Effector memory CD8-positive, alpha-beta T cell (primary cell): ENCODE results near the gene TNP2.

Source experiments
- ATAC-seq: fragments of 150-1000 bp; cut with Tn5 transposase; replicated peaks from 2 replicates; pipeline ENCODE4 v1.10.0; 2021; ENCODE audit warnings: mild to moderate bottlenecking, moderate library complexity
- DNase-seq, 3 experiments: peaks; one replicate each; pipeline ENCODE4 v3.0.0; 2021
- H3K27ac Mint-ChIP-seq, 2 donors: one replicate each; pipeline ENCODE4 v1.8.0; 2022; ENCODE audit warnings: mild to moderate bottlenecking in 2 of 2, mixed read lengths in 2 of 2, moderate library complexity in 2 of 2
- H3K27me3 Mint-ChIP-seq, 2 donors: one replicate each; pipeline ENCODE4 v1.8.0; 2022; ENCODE audit warnings: mixed read lengths in 2 of 2
- H3K36me3 Mint-ChIP-seq: one replicate; pipeline ENCODE4 v1.8.0; 2022; ENCODE audit warnings: mild to moderate bottlenecking, moderate library complexity, mixed read lengths; ENCODE audit not compliant: insufficient read depth
- H3K4me1 Mint-ChIP-seq, 2 donors: one replicate each; pipeline ENCODE4 v1.8.0; 2022; ENCODE audit warnings: low read depth in 2 of 2, mixed read lengths in 2 of 2
- H3K4me3 Mint-ChIP-seq, 2 donors: one replicate each; pipeline ENCODE4 v1.8.0; 2022; ENCODE audit warnings: mild to moderate bottlenecking in 2 of 2, mixed read lengths in 2 of 2, moderate library complexity in 2 of 2
- H3K9me3 Mint-ChIP-seq, 2 donors: one replicate each; pipeline ENCODE4 v1.8.0; 2022; ENCODE audit warnings: mixed read lengths in 2 of 2

The TNP2 gene

DNA sequence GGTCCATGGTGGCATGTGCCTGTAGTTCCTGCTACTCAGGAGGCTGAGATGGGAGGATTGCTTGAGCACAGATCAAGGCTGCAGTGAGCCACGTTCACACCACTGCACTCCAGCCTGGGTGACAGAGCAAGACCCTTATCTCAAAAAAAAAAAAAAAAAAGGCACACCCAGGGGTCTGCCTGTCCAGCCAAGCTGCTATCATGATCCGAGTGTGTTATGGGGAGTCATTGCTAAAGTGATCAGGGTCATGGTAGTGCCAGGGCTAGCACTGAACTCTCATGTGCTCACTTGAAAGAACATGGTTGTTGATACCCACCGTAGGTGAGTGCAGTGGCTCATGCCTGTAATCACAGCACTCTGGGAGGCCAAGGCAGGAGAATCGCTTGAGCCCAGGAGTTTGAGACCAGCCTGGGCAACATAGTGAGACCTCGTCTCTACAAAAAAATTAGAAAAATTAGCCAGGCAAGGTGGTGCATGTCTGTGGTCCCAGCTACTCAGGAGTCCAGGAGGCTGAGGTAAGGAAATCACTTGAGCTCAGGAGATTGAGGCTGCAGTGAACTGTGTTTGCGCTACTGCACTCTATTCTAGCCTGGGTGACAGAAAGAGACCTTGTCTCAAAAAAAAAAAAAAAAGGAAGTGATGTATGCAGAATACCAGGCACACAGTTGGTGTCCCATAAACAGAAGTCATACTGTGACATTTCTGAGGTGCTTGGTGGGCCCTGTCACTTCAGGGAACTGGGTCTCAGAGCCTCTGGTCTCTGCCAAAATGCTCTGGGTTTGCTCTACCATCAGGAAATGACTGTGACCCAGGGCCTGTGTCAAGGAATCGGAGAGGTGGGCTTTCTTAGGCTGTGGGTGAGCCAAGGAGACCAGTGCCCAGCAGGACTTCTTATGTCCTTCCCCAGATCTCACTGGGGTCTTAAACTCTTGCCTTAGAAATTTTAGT lies 9.8 kb upstream of the TNP2 start:
- no peak for DNase-seq
- Mint-ChIP-seq H3K4me1 (peaks cover 0 to 2% of the 10 kb centered on the region in 2 donors), H3K27me3 (peaks cover 10 to 69% of the 10 kb centered on the region in 2 donors), H3K27ac (no peak overlapping the region), H3K9me3 (no peaks in the 10 kb centered on the region), H3K36me3 (no peaks in the 10 kb centered on the region), H3K4me3 (no peak overlapping the region)
- ATAC-seq = no peak

DNA sequence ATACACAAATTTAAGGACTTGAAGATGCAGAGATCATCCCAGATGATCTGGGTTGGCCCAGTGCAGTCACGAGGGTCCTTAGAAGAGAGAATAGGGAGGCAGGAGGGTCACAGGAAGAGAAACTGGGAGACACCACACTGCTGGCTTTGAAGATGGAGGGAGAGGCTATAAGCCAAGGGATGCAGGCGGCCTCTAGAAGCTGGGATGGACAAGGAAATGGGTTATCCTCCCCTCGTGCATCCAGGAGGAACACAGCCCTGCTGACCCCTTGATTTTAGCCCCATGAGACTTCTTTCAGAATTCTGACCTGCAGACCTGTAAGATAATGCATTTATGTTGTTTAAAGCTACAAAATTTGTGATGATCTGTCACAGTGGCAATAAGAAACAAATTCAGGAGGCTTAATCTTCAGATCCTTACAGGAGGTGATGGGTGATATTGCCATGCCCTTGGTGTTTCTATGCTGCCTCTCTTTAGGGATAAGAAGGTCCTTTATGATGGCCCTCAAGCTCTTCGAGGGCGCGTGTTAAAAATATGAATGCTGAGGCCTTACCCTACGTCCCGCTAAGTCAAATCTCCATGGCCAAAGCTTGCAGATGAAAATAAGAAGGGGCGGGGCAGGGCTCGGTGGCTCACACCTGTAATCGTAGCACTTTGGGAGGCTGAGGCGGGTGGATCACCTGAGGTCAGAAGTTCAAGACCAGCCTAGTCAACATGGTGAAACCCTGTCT lies 8.6 kb upstream of the TNP2 start:
- ATAC-seq (no peak), DNase-seq (no peak)
- no peaks in the 10 kb centered on the region for H3K36me3 Mint-ChIP-seq
- peaks cover 6 to 59% of the 10 kb centered on the region in 2 donors for H3K27me3 Mint-ChIP-seq
- H3K9me3 Mint-ChIP-seq = no peaks in the 10 kb centered on the region
- H3K4me1 Mint-ChIP-seq = peaks cover 0 to 2% of the 10 kb centered on the region in 2 donors
- H3K4me3 Mint-ChIP-seq = no peak overlapping the region
- no peak overlapping the region for H3K27ac Mint-ChIP-seq

DNA sequence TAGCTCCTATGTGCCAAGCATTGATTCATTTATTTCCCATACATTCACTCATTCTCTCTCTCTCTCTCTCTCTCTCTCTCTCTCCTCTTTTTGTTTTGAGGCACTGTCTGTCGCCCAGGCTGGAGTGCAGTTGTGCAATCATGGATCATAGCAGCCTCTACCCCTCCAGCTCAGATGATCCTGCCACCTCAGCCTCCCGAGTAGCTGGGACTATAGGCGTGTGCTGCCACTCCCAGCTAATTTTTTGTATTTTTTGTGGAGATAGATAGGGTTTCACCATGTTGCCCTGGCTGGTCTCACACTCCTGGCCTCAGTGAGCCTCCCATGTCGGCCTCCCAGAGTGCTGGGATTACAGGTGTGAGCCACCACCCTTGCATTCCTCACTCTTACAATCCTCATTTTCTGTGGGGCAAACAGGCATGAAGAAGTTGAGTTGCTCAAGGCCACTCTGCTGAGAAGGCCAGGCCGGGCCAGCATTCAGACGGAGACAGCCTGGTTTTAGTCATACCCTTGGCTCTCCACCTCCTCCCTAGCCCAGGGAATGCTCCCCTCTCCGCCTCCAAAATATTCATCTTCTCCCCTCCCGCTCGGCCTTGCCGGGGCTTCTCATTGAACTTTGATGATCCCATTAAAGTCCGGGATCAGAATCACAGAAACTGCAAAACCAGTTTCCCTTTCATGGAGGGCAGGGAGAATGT lies 7.9 kb upstream of the TNP2 start:
- peaks cover 0 to 2% of the 10 kb centered on the region in 2 donors for H3K4me1 Mint-ChIP-seq
- no peaks in the 10 kb centered on the region for H3K9me3 Mint-ChIP-seq
- no peak overlapping the region for H3K4me3 Mint-ChIP-seq
- H3K27ac Mint-ChIP-seq = no peak overlapping the region
- DNase-seq (no peak), ATAC-seq (no peak)
- peaks cover 3 to 52% of the 10 kb centered on the region in 2 donors for H3K27me3 Mint-ChIP-seq
- no peaks in the 10 kb centered on the region for H3K36me3 Mint-ChIP-seq

DNA sequence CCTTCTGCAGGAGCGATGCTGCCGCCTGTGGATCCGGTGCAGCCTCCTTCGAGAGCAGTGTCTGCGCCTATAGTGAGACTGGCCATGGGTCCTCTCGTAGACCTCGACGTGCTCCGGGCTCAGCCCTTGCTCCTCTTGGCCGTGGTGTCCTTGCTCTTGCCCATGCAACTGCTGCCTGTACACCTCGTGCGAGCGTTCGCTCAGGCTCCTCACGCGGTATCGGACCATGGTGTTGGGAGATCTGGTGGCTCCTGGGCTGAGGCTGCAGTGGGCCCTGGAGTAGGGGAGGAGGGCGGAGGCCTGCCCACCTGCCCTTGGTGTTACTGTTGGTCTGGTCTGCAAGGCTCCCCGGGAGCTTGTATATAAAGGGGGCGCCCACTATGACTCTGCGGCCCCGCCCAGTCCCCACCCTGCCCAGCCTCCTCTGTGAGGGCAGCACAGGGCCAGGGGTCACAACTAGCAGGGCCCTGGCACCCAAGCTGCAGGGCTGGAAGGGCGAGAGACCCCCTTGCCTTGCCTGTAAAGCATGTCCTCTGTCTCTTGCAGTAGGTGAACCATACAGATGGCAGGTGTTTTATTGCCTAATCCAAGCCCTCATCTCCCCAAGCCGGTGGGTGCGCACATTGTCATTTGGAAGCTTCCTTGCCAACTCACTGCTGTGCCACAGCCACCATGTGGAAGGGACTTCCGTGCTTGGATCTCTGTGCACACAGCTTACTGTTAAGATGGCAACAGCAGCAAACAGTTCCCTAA lies 7.2 kb upstream of the TNP2 start, which contains the start of gene PRM2:
Gene PRM2 (minus strand): TSS at position 338 of the 753 bp plus-strand sequence. CDS start 110 bp downstream, at position 228.
- ATAC-seq = no peak
- Mint-ChIP-seq H3K27ac (no peak within 1 kb of the TSS), H3K9me3 (no peaks in the 10 kb centered on the region), H3K27me3 (peaks cover 0 to 47% of the 10 kb centered on the region in 2 donors), H3K36me3 (no peaks in the 10 kb centered on the region), H3K4me3 (no peak within 1 kb of the TSS), H3K4me1 (peaks cover 0 to 2% of the 10 kb centered on the region in 2 donors)
- no peak for DNase-seq

DNA sequence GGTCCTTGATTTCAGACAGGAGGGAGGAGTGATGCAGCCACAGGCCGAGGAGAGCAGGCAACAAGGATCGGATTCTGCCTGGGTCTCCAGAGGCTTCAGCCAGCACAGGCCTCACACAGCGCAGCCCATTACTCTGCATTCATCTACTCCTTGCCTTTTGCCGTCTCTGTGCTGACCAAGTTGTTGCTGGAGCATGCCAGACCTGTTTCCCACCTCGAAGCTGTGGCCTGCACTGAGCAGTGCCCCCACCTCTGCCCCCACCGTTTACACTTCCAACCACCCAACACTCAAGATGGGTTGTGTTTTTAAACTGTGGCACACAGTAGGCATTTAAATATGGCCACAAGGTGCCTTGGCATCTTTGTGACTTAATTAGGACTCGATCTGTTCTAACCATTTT lies 5.8 kb upstream of the TNP2 start:
- DNase-seq = no peak
- no peak overlapping the region for H3K27ac Mint-ChIP-seq
- no peaks in the 10 kb centered on the region for H3K9me3 Mint-ChIP-seq
- peaks cover 0 to 2% of the 10 kb centered on the region in 2 donors for H3K4me1 Mint-ChIP-seq
- H3K36me3 Mint-ChIP-seq = no peaks in the 10 kb centered on the region
- no peak for ATAC-seq
- H3K4me3 Mint-ChIP-seq = no peak overlapping the region
- peaks cover 0 to 36% of the 10 kb centered on the region in 2 donors for H3K27me3 Mint-ChIP-seq

DNA sequence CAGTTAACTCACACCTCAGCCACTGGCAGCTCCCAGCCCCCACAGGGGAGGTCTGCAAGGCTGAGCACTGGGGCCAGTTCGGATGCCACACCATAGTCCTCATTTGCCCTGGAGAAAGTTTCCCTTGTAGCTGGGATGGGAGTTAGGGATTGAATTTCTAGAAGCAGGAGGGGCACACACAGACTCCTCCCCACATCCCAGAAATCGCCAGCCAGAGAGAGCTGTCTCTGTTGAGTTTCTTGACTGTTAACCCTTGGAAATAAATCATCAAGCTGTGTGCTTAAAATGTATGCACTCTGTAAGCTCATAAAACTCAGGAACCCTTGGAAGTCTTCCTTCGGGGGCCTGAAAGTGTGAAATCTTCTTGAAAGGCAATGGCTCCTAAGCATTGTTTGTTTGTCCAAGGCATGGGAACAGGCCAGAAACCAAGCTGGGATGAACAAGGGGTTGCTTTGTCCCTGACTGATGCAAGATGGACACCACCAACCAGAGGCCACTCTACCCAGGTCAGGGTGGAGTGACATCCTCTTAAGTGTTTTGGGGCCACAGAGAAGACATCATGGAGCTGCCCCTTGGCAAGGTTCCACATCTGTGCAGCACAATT lies 4.7 kb upstream of the TNP2 start:
- DNase-seq = no peak
- no peak overlapping the region for H3K4me3 Mint-ChIP-seq
- peaks cover 0 to 32% of the 10 kb centered on the region in 2 donors for H3K27me3 Mint-ChIP-seq
- no peaks in the 10 kb centered on the region for H3K4me1 Mint-ChIP-seq
- H3K27ac Mint-ChIP-seq = no peak overlapping the region
- H3K36me3 Mint-ChIP-seq = no peaks in the 10 kb centered on the region
- ATAC-seq = no peak
- H3K9me3 Mint-ChIP-seq = no peaks in the 10 kb centered on the region

DNA sequence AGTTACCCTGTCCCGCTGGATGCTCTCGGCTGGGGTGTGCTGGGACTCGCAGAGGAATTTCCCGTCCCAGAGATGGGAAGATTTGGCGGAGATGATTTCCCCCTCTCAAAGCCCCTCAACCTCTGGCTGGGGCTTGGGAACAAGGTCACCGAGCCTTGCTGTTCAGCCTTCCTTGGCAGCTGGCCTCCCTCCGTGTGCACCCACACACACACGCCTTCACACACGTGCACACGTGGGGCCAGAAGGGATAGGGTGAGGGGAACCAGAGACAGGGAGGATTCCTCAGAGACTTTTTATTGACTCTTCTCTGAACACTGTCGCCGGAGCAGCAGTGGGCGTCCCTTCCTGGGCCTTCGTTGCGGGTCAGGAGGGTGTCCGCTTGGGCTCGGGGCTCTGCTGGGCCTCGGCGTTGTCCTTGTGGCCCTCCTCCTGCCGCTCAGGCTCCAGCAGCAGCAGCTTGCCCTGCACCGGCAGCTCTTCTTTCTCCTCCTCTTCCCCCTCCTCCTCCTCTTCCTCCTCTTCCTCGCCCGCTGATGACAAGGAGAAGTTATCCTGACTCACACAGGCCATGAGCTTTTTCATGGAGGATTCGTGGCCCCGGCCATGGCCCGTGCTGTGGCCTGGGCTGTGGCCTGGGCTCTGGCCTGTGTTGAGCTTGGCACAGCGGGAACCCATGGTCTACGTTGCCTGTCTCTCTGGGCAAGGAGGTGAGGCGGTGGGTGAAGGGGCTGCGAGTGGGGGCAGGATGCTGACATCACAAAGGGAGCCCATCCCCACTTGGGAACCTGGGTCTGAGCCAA lies 4.0 kb upstream of the TNP2 start, which contains the start of gene PRM3:
Gene PRM3 (minus strand): TSS at position 709 of the 800 bp plus-strand sequence. CDS start 34 bp downstream, at position 675.
- DNase-seq (no peak), ATAC-seq (no peak)
- Mint-ChIP-seq H3K9me3 (no peaks in the 10 kb centered on the region), H3K4me3 (no peak within 1 kb of the TSS), H3K27ac (no peak within 1 kb of the TSS), H3K36me3 (no peaks in the 10 kb centered on the region), H3K4me1 (no peaks in the 10 kb centered on the region), H3K27me3 (peaks cover 0 to 32% of the 10 kb centered on the region in 2 donors)

DNA sequence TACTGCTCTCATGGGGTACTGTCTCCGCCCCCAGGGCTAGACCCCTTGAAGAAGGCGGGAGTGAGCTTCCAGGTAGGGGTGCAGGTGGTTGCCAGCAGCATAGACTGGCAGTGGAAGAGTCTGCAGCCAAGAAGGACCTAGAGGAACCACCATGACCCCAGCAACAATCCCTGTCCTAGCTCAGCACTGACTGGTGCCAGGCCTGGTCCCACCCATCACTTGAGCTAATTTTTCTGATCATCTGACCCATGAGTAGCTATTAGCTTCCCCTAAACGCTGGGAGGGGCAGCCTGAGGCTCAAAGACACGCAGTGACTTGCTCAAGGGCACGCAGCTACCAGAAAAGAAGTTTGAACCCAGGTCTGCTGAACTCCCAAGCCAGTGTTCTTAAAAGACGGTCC lies 3.4 kb upstream of the TNP2 start:
- Mint-ChIP-seq H3K4me3 (no peak overlapping the region), H3K4me1 (no peaks in the 10 kb centered on the region), H3K27me3 (peaks cover 0 to 28% of the 10 kb centered on the region in 2 donors), H3K27ac (no peak overlapping the region), H3K9me3 (no peaks in the 10 kb centered on the region), H3K36me3 (no peaks in the 10 kb centered on the region)
- no peak for DNase-seq
- ATAC-seq = no peak

DNA sequence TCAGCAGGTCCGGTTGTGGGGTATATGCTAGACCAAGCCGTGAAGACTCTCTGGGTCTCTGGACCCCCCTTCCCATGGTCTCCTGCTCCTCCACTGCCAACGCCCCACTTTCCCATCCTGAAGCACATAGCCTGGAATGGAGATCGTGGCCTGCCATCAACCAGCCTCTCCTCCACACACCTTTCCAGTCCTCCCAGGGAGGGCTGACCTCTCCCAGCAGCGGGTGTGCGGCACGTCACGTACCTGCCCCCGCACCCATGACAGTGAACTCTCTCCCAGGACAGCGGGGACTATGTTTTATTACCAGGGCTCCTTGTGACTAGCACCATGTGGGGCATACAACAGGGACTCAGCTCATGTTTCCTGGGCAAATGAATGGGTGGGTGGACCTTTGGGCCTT lies 2.5 kb upstream of the TNP2 start:
- Mint-ChIP-seq H3K4me1 (no peaks in the 10 kb centered on the region), H3K27me3 (peaks cover 0 to 20% of the 10 kb centered on the region in 2 donors), H3K36me3 (no peaks in the 10 kb centered on the region), H3K27ac (no peak overlapping the region), H3K9me3 (no peaks in the 10 kb centered on the region), H3K4me3 (no peak overlapping the region)
- DNase-seq = no peak
- no peak for ATAC-seq

DNA sequence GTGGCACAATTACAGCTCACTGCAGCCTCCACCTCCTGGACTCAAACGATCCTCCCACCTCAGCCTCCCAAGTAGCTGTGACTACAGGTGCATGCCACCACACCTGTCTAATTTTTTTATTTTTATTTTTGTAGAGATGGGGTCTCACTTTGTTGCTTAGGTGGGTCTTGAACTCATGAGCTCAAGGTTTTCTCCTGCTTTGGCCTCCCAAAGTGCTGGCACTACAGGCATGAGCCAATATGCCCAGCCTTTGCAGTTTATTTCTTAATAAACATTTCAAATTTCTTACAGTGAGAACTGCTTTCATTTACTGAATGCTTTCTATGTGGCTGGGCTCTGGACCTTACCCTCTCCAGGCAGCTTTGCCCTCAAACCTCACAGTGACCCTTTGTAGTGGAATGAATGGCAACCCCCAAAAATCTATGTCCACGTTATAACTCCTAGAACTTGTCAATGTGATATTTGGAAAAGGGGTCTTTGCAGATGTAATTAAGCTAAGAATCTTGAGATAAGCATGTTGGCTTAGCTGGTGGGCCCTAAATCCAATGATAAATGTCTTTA lies 1.6 kb upstream of the TNP2 start:
- DNase-seq (no peak), ATAC-seq (no peak)
- H3K4me3 Mint-ChIP-seq = no peak overlapping the region
- H3K4me1 Mint-ChIP-seq = no peaks in the 10 kb centered on the region
- no peaks in the 10 kb centered on the region for H3K9me3 Mint-ChIP-seq
- no peak overlapping the region for H3K27ac Mint-ChIP-seq
- peaks cover 0 to 10% of the 10 kb centered on the region in 2 donors for H3K27me3 Mint-ChIP-seq
- peaks cover 2% of the 10 kb centered on the region for H3K36me3 Mint-ChIP-seq

DNA sequence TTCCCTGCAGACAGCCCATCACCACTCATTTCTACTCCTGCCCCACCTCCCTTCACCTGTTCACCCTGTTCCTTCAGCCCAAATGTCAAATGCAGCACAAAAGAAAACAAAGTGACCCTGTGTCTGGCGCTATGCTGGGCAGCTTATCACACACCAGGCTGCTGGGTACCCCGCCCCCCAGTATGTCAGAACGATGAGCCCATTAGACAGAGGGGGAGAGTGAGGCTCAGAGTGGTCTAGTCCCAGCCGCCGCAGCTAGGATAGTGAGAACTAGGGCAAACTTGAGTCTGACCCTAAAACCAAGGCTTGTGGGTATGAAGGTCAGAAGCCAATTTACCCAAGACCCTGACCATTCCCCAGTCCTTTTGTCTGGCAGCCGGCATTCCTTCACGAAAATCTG lies 4.0 kb downstream of the TNP2 start:
- DNase-seq = no peak
- H3K36me3 Mint-ChIP-seq = peaks cover 2% of the 10 kb centered on the region
- ATAC-seq = no peak
- no peak overlapping the region for H3K27ac Mint-ChIP-seq
- H3K4me1 Mint-ChIP-seq = peaks cover 9 to 14% of the 10 kb centered on the region in 2 donors
- H3K4me3 Mint-ChIP-seq = no peak overlapping the region
- no peaks in the 10 kb centered on the region for H3K27me3 Mint-ChIP-seq
- H3K9me3 Mint-ChIP-seq = no peaks in the 10 kb centered on the region
